Thyroid gland (tissue), 4 donors: ENCODE results near the gene ACMSD.

Source experiments
- CTCF ChIP-seq, 6 experiments: fragments of 200-600 bp in 3 of 6; fragments of 450-650 bp in 3 of 6; sonication (generic) in 3 of 6; IDR thresholded peaks; one replicate each; pipeline ENCODE4 v1.5.1; 2016 to 2019; ENCODE audit warnings: antibody characterized with exemption in 6 of 6, mild to moderate bottlenecking in 2 of 6, inconsistent platforms in 1 of 6, moderate library complexity in 1 of 6
- POLR2A ChIP-seq, 2 donors: fragments of 450-650 bp; IDR thresholded peaks; one replicate each; pipeline ENCODE4 v1.6.1; 2017; ENCODE audit warnings: antibody characterized with exemption in 2 of 2, mild to moderate bottlenecking in 2 of 2, moderate library complexity in 1 of 2

DNA sequence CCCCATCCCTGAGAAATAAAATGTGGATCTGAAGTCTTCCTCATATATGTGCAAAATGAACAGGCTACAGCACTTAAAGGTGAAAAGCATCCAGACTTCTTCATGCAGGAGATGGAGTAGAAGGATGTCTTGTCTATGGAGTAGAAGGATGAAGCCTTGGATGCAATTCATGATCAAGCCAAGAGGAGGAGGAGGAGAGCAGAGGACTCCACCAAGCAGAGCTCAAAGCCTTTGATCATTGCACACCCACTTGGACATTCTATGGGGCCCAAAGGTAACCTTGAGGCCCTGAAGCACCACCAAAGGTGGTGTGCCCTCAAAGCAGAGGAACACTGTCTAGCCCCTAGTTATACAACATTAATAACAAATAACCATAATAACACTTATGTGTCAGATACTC is 17.3 kb downstream of the ACMSD start:
- TF ChIP-seq CTCF (IDR thresholded peaks at IDR 0.05) (no peak), POLR2A (IDR thresholded peaks at IDR 0.05) (no peak)
